ENCODE measurements around the gene ATP9A.

The ATP9A gene

GRCh38 chr20:51596668-51597388, 171.4 kb downstream of the ATP9A start:
- Histone ChIP-seq H3K4me3 (ENCODE audit: low read length) (no peak overlapping the region), H3K9ac (ENCODE audit: low read length) (no peak overlapping the region), H3K4me1 (ENCODE audit: control insufficient read depth, insufficient read depth, low read length) (peaks cover 5% of the 10 kb centered on the region), H3K27ac (ENCODE audit: low read depth, low read length) (no peak overlapping the region), H3K27me3 (ENCODE audit: control insufficient read depth, insufficient read depth, low read length) (no peaks in the 10 kb centered on the region), H3K36me3 (ENCODE audit: control insufficient read depth, insufficient read depth, low read length) (no peaks in the 10 kb centered on the region)

- Histone ChIP-seq H3K27me3 (ENCODE audit: control insufficient read depth, insufficient read depth, low read length) (no peaks in the 10 kb centered on the region), H3K4me3 (ENCODE audit: low read length) (no peak overlapping the region), H3K27ac (ENCODE audit: low read depth, low read length) (no peak overlapping the region), H3K9ac (ENCODE audit: low read length) (no peak overlapping the region), H3K4me1 (ENCODE audit: control insufficient read depth, insufficient read depth, low read length) (peaks cover 5% of the 10 kb centered on the region), H3K36me3 (ENCODE audit: control insufficient read depth, insufficient read depth, low read length) (no peaks in the 10 kb centered on the region)
These were observed 172.4 kb downstream of the ATP9A start for GRCh38 chr20:51595744-51596143.

- Histone ChIP-seq H3K27ac (ENCODE audit: low read depth, low read length) (no peak overlapping the region), H3K27me3 (ENCODE audit: control insufficient read depth, insufficient read depth, low read length) (no peaks in the 10 kb centered on the region), H3K36me3 (ENCODE audit: control insufficient read depth, insufficient read depth, low read length) (no peaks in the 10 kb centered on the region), H3K4me3 (ENCODE audit: low read length) (no peak overlapping the region), H3K4me1 (ENCODE audit: control insufficient read depth, insufficient read depth, low read length) (peaks cover 5% of the 10 kb centered on the region), H3K9ac (ENCODE audit: low read length) (no peak overlapping the region)
These were observed 173.1 kb downstream of the ATP9A start for GRCh38 chr20:51595058-51595532.

GRCh38 chr20:51594236-51595057, 173.7 kb downstream of the ATP9A start:
- Histone ChIP-seq H3K4me3 (ENCODE audit: low read length) (no peak overlapping the region), H3K27me3 (ENCODE audit: control insufficient read depth, insufficient read depth, low read length) (no peaks in the 10 kb centered on the region), H3K4me1 (ENCODE audit: control insufficient read depth, insufficient read depth, low read length) (peaks cover 5% of the 10 kb centered on the region), H3K9ac (ENCODE audit: low read length) (no peak overlapping the region), H3K27ac (ENCODE audit: low read depth, low read length) (peak overlapping the region; percentile 27), H3K36me3 (ENCODE audit: control insufficient read depth, insufficient read depth, low read length) (no peaks in the 10 kb centered on the region)

- no peak overlapping the region for H3K4me3 ChIP-seq (ENCODE audit: low read length)
- H3K27ac ChIP-seq (ENCODE audit: low read depth, low read length), result no peak overlapping the region
- peaks cover 5% of the 10 kb centered on the region for H3K4me1 ChIP-seq (ENCODE audit: control insufficient read depth, insufficient read depth, low read length)
- no peaks in the 10 kb centered on the region for H3K36me3 ChIP-seq (ENCODE audit: control insufficient read depth, insufficient read depth, low read length)
- H3K27me3 ChIP-seq (ENCODE audit: control insufficient read depth, insufficient read depth, low read length), result no peaks in the 10 kb centered on the region
- H3K9ac ChIP-seq (ENCODE audit: low read length), result no peak overlapping the region
These were observed 174.6 kb downstream of the ATP9A start for GRCh38 chr20:51593584-51593983.

GRCh38 chr20:51592564-51592963, 175.6 kb downstream of the ATP9A start:
- H3K4me3 ChIP-seq (ENCODE audit: low read length), result no peak overlapping the region
- no peaks in the 10 kb centered on the region for H3K36me3 ChIP-seq (ENCODE audit: control insufficient read depth, insufficient read depth, low read length)
- H3K4me1 ChIP-seq (ENCODE audit: control insufficient read depth, insufficient read depth, low read length), result peaks cover 5% of the 10 kb centered on the region
- H3K9ac ChIP-seq (ENCODE audit: low read length), result no peak overlapping the region
- H3K27ac ChIP-seq (ENCODE audit: low read depth, low read length), result no peak overlapping the region
- H3K27me3 ChIP-seq (ENCODE audit: control insufficient read depth, insufficient read depth, low read length), result no peaks in the 10 kb centered on the region

GRCh38 chr20:51591871-51592270, 176.3 kb downstream of the ATP9A start:
- H3K27me3 ChIP-seq (ENCODE audit: control insufficient read depth, insufficient read depth, low read length), result no peaks in the 10 kb centered on the region
- no peak overlapping the region for H3K4me3 ChIP-seq (ENCODE audit: low read length)
- H3K36me3 ChIP-seq (ENCODE audit: control insufficient read depth, insufficient read depth, low read length), result no peaks in the 10 kb centered on the region
- H3K4me1 ChIP-seq (ENCODE audit: control insufficient read depth, insufficient read depth, low read length), result peaks cover 5% of the 10 kb centered on the region
- no peak overlapping the region for H3K27ac ChIP-seq (ENCODE audit: low read depth, low read length)
- H3K9ac ChIP-seq (ENCODE audit: low read length), result no peak overlapping the region

- Histone ChIP-seq H3K27me3 (ENCODE audit: control insufficient read depth, insufficient read depth, low read length) (no peaks in the 10 kb centered on the region), H3K36me3 (ENCODE audit: control insufficient read depth, insufficient read depth, low read length) (no peaks in the 10 kb centered on the region), H3K4me3 (ENCODE audit: low read length) (no peak overlapping the region), H3K27ac (ENCODE audit: low read depth, low read length) (no peak overlapping the region), H3K9ac (ENCODE audit: low read length) (no peak overlapping the region), H3K4me1 (ENCODE audit: control insufficient read depth, insufficient read depth, low read length) (no peaks in the 10 kb centered on the region)
These were observed 179.4 kb downstream of the ATP9A start for GRCh38 chr20:51588762-51589161.

GRCh38 chr20:51587145-51587544, 181.0 kb downstream of the ATP9A start:
- H3K36me3 ChIP-seq (ENCODE audit: control insufficient read depth, insufficient read depth, low read length), result no peaks in the 10 kb centered on the region
- H3K27me3 ChIP-seq (ENCODE audit: control insufficient read depth, insufficient read depth, low read length), result no peaks in the 10 kb centered on the region

GRCh38 chr20:51586005-51586440, 182.2 kb downstream of the ATP9A start:
- Histone ChIP-seq H3K4me1 (ENCODE audit: control insufficient read depth, insufficient read depth, low read length) (no peaks in the 10 kb centered on the region), H3K4me3 (ENCODE audit: low read length) (no peak overlapping the region), H3K27me3 (ENCODE audit: control insufficient read depth, insufficient read depth, low read length) (no peaks in the 10 kb centered on the region), H3K36me3 (ENCODE audit: control insufficient read depth, insufficient read depth, low read length) (no peaks in the 10 kb centered on the region), H3K9ac (ENCODE audit: low read length) (no peak overlapping the region), H3K27ac (ENCODE audit: low read depth, low read length) (no peak overlapping the region)

More at GRCh38 chr20:51587145-51587544, 181.0 kb downstream of the ATP9A start:
- no peak overlapping the region for H3K9ac ChIP-seq (ENCODE audit: low read length)
- H3K4me3 ChIP-seq (ENCODE audit: low read length), result no peak overlapping the region
- H3K27ac ChIP-seq (ENCODE audit: low read depth, low read length), result no peak overlapping the region
- no peaks in the 10 kb centered on the region for H3K4me1 ChIP-seq (ENCODE audit: control insufficient read depth, insufficient read depth, low read length)

- Histone ChIP-seq H3K9ac (ENCODE audit: low read length) (no peak overlapping the region), H3K4me3 (ENCODE audit: low read length) (no peak overlapping the region), H3K27me3 (ENCODE audit: control insufficient read depth, insufficient read depth, low read length) (no peaks in the 10 kb centered on the region), H3K36me3 (ENCODE audit: control insufficient read depth, insufficient read depth, low read length) (no peaks in the 10 kb centered on the region), H3K4me1 (ENCODE audit: control insufficient read depth, insufficient read depth, low read length) (no peaks in the 10 kb centered on the region), H3K27ac (ENCODE audit: low read depth, low read length) (no peak overlapping the region)
These were observed 183.0 kb downstream of the ATP9A start for GRCh38 chr20:51585148-51585547.

- Histone ChIP-seq H3K9ac (ENCODE audit: low read length) (no peak overlapping the region), H3K4me1 (ENCODE audit: control insufficient read depth, insufficient read depth, low read length) (no peaks in the 10 kb centered on the region), H3K27me3 (ENCODE audit: control insufficient read depth, insufficient read depth, low read length) (no peaks in the 10 kb centered on the region), H3K36me3 (ENCODE audit: control insufficient read depth, insufficient read depth, low read length) (no peaks in the 10 kb centered on the region), H3K27ac (ENCODE audit: low read depth, low read length) (no peak overlapping the region), H3K4me3 (ENCODE audit: low read length) (no peak overlapping the region)
These were observed 183.5 kb downstream of the ATP9A start for GRCh38 chr20:51584737-51585136.
